Activated naive CD4-positive, alpha-beta T cell treated with anti-CD3 and anti-CD28 coated beads, Interleukin-2, amount 50 U/mL, for 24 hours (primary cell): ENCODE results near the gene RAB6C.
"Not testable (repeated sequence)": the region's sequence is repeated elsewhere in the genome, so short reads cannot be mapped to it uniquely, and the experiment has no call there.

Experiments used
- H3K27ac Mint-ChIP-seq: one replicate; pipeline ENCODE4 v1.8.0; 2021; ENCODE audit warnings: mild to moderate bottlenecking, mixed read lengths
- H3K27me3 Mint-ChIP-seq: one replicate; pipeline ENCODE4 v1.8.0; 2021; ENCODE audit warnings: mixed read lengths
- H3K36me3 Mint-ChIP-seq: one replicate; pipeline ENCODE4 v1.8.0; 2021; ENCODE audit warnings: mixed read lengths
- H3K4me1 Mint-ChIP-seq: one replicate; pipeline ENCODE4 v1.8.0; 2021; ENCODE audit warnings: mixed read lengths
- H3K4me3 Mint-ChIP-seq: one replicate; pipeline ENCODE4 v1.8.0; 2021; ENCODE audit warnings: mild to moderate bottlenecking, mixed read lengths
- H3K9me3 Mint-ChIP-seq: one replicate; pipeline ENCODE4 v1.8.0; 2021; ENCODE audit warnings: mixed read lengths

RAB6C gene

GRCh38 chr2:129979629-129980155 lies at the start of gene RAB6C:
TSS of gene RAB6C (plus strand) at chr2:129979666. CDS start at chr2:129980116, 450 bp downstream.
- not testable (repeated sequence) for H3K9me3 Mint-ChIP-seq, H3K27ac Mint-ChIP-seq, H3K36me3 Mint-ChIP-seq
- H3K4me3 Mint-ChIP-seq, result peak within 1 kb of the TSS; percentile 59
- H3K4me1 Mint-ChIP-seq, result peaks cover 13% of the 10 kb centered on the region
- peaks cover 43% of the 10 kb centered on the region for H3K27me3 Mint-ChIP-seq

- Mint-ChIP-seq H3K4me3 (no peak overlapping the region), H3K27me3 (peaks cover 10% of the 10 kb centered on the region), H3K27ac (no peak overlapping the region), H3K4me1 (no peaks in the 10 kb centered on the region), H3K36me3 (no peaks in the 10 kb centered on the region), H3K9me3 (no peaks in the 10 kb centered on the region)
Measured at GRCh38 chr2:129930451-129930850, 49.0 kb upstream of the RAB6C start.

- H3K4me1 Mint-ChIP-seq, H3K36me3 Mint-ChIP-seq, H3K9me3 Mint-ChIP-seq, H3K4me3 Mint-ChIP-seq: not testable (repeated sequence)
- H3K27me3 Mint-ChIP-seq, result peaks cover 14% of the 10 kb centered on the region
- peak overlapping the region; percentile 24 for H3K27ac Mint-ChIP-seq
Measured at GRCh38 chr2:129933387-129933786, 46.1 kb upstream of the RAB6C start.

- H3K27ac Mint-ChIP-seq, result no peak overlapping the region
- no peaks in the 10 kb centered on the region for H3K4me1 Mint-ChIP-seq
- H3K36me3 Mint-ChIP-seq, result no peaks in the 10 kb centered on the region
- peaks cover 16% of the 10 kb centered on the region for H3K27me3 Mint-ChIP-seq
- no peaks in the 10 kb centered on the region for H3K9me3 Mint-ChIP-seq
- H3K4me3 Mint-ChIP-seq, result no peak overlapping the region
Measured at GRCh38 chr2:129934044-129934822, 45.2 kb upstream of the RAB6C start.

- no peaks in the 10 kb centered on the region for H3K9me3 Mint-ChIP-seq
- H3K36me3 Mint-ChIP-seq, result no peaks in the 10 kb centered on the region
- no peaks in the 10 kb centered on the region for H3K4me1 Mint-ChIP-seq
- peaks cover 14% of the 10 kb centered on the region for H3K27me3 Mint-ChIP-seq
- H3K27ac Mint-ChIP-seq, result no peak overlapping the region
- no peak overlapping the region for H3K4me3 Mint-ChIP-seq
Measured at GRCh38 chr2:129935118-129935517, 44.3 kb upstream of the RAB6C start.

GRCh38 chr2:129936334-129936934 lies 43.0 kb upstream of the RAB6C start:
- H3K4me1 Mint-ChIP-seq, result no peaks in the 10 kb centered on the region
- H3K36me3 Mint-ChIP-seq, result no peaks in the 10 kb centered on the region
- no peaks in the 10 kb centered on the region for H3K9me3 Mint-ChIP-seq
- no peak overlapping the region for H3K27ac Mint-ChIP-seq
- peaks cover 14% of the 10 kb centered on the region for H3K27me3 Mint-ChIP-seq
- no peak overlapping the region for H3K4me3 Mint-ChIP-seq

GRCh38 chr2:129938850-129939471 lies 40.5 kb upstream of the RAB6C start:
- not testable (repeated sequence) for H3K4me1 Mint-ChIP-seq, H3K9me3 Mint-ChIP-seq, H3K27ac Mint-ChIP-seq, H3K4me3 Mint-ChIP-seq, H3K36me3 Mint-ChIP-seq, H3K27me3 Mint-ChIP-seq

- H3K36me3 Mint-ChIP-seq, H3K4me3 Mint-ChIP-seq, H3K27ac Mint-ChIP-seq, H3K9me3 Mint-ChIP-seq, H3K27me3 Mint-ChIP-seq, H3K4me1 Mint-ChIP-seq: not testable (repeated sequence)
Measured at GRCh38 chr2:129943456-129943855, 36.0 kb upstream of the RAB6C start.

- no peak overlapping the region for H3K27ac Mint-ChIP-seq
- H3K36me3 Mint-ChIP-seq, result no peaks in the 10 kb centered on the region
- no peak overlapping the region for H3K4me3 Mint-ChIP-seq
- no peaks in the 10 kb centered on the region for H3K4me1 Mint-ChIP-seq
- no peaks in the 10 kb centered on the region for H3K9me3 Mint-ChIP-seq
- peaks cover 5% of the 10 kb centered on the region for H3K27me3 Mint-ChIP-seq
Measured at GRCh38 chr2:129945557-129945956, 33.9 kb upstream of the RAB6C start.

GRCh38 chr2:129947712-129948111 lies 31.8 kb upstream of the RAB6C start:
- not testable (repeated sequence) for H3K4me3 Mint-ChIP-seq, H3K36me3 Mint-ChIP-seq, H3K9me3 Mint-ChIP-seq, H3K27ac Mint-ChIP-seq, H3K4me1 Mint-ChIP-seq, H3K27me3 Mint-ChIP-seq

GRCh38 chr2:129956171-129956570 lies 23.3 kb upstream of the RAB6C start:
- H3K36me3 Mint-ChIP-seq, H3K4me1 Mint-ChIP-seq, H3K9me3 Mint-ChIP-seq, H3K27ac Mint-ChIP-seq, H3K27me3 Mint-ChIP-seq, H3K4me3 Mint-ChIP-seq: not testable (repeated sequence)

- Mint-ChIP-seq H3K27ac (no peak overlapping the region), H3K9me3 (no peaks in the 10 kb centered on the region), H3K27me3 (peaks cover 8% of the 10 kb centered on the region), H3K4me1 (no peaks in the 10 kb centered on the region), H3K36me3 (no peaks in the 10 kb centered on the region), H3K4me3 (no peak overlapping the region)
Measured at GRCh38 chr2:129957891-129958290, 21.6 kb upstream of the RAB6C start.

GRCh38 chr2:129958736-129959135 lies 20.7 kb upstream of the RAB6C start:
- not testable (repeated sequence) for H3K27me3 Mint-ChIP-seq, H3K9me3 Mint-ChIP-seq, H3K36me3 Mint-ChIP-seq, H3K4me3 Mint-ChIP-seq, H3K27ac Mint-ChIP-seq, H3K4me1 Mint-ChIP-seq

- H3K9me3 Mint-ChIP-seq, H3K27ac Mint-ChIP-seq, H3K4me1 Mint-ChIP-seq, H3K36me3 Mint-ChIP-seq, H3K4me3 Mint-ChIP-seq, H3K27me3 Mint-ChIP-seq: not testable (repeated sequence)
Measured at GRCh38 chr2:129968605-129969004, 10.9 kb upstream of the RAB6C start.

GRCh38 chr2:129975016-129975774 lies 4.3 kb upstream of the RAB6C start:
- no peak overlapping the region for H3K27ac Mint-ChIP-seq
- H3K27me3 Mint-ChIP-seq, result peaks cover 24% of the 10 kb centered on the region
- H3K9me3 Mint-ChIP-seq, result no peaks in the 10 kb centered on the region
- H3K4me3 Mint-ChIP-seq, result no peak overlapping the region
- peaks cover 2% of the 10 kb centered on the region for H3K36me3 Mint-ChIP-seq
- peaks cover 10% of the 10 kb centered on the region for H3K4me1 Mint-ChIP-seq

- H3K36me3 Mint-ChIP-seq, H3K9me3 Mint-ChIP-seq, H3K27ac Mint-ChIP-seq, H3K4me3 Mint-ChIP-seq: not testable (repeated sequence)
- H3K4me1 Mint-ChIP-seq, result peaks cover 13% of the 10 kb centered on the region
- H3K27me3 Mint-ChIP-seq, result peaks cover 32% of the 10 kb centered on the region
Measured at GRCh38 chr2:129976969-129977368, 2.5 kb upstream of the RAB6C start.
